Measurements from ENCODE around the gene CBFA2T3.

CBFA2T3 gene

DNA sequence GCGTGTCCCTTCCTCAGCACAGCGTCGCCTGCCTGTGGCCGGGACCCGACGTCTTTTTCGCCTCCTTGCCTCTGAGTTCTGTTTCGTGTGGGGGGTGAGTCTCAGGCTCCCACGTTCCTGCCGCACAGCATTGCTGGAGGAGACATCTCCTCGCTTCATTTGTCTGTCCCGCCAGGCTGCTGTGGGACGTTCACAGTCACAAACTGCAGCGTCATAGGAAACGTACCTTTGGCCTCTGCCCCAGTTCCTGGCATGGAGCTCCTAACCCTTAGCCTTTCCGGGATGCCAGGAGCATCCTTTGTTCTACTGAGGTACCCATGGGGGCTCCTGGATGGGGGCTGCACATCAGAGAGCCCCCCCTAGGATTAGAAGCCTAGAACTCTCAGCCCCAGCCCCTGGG, 18.2 kb upstream of the CBFA2T3 start:
- DNase-seq, result no peak

DNA sequence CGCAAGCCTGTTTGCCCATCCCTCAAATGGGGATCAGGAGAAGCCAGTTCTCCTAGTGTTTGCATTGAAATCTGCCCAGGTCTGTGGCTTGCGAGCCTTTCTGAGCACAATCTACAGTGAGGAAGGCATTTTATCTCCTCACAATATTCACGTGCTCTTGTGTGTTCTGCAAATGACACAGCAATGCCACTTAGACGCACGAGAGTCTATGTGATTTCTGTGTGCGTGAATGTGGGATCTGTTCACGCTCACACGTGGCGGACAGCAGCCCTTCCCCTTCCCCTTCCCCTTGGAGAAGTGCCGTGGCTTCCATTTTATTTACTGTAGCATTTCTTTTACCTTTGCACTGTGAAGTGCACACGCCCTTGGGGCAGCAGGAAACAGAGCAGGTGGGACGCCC, 17.7 kb upstream of the CBFA2T3 start:
- no peak for DNase-seq

DNA sequence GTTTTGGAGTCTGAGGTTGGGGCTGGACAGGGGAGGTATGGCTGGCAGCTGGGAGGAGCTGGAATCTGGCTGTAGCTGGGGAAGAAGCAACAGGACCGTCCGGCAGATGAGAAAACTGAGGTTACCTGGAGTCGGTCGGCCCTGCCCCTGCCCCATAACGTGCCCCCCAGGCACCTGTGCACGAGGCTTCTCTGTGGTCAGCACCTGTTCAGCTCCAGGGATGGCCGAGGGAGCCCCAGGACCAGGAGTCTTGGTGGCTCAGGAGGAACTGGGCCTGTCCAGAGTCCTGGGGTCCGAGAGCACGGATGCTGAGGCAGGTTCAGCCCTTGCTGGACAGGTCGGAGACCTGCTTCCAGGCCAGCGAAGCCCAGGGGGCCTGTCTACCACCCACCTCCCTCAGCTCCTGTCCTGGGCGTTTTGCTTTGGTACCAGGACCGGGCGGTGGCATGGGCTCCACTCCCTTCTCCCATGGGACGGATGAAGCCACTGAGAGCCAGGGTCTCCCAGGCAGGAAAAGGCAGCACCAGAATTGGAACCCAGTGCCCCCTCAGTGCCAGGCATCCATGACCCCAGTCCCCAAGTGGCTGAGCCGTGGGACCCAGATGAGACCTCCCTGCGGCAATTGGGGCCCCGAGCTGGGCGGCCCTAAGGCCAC, 17.1 kb upstream of the CBFA2T3 start:
- DNase-seq, result no peak

DNA sequence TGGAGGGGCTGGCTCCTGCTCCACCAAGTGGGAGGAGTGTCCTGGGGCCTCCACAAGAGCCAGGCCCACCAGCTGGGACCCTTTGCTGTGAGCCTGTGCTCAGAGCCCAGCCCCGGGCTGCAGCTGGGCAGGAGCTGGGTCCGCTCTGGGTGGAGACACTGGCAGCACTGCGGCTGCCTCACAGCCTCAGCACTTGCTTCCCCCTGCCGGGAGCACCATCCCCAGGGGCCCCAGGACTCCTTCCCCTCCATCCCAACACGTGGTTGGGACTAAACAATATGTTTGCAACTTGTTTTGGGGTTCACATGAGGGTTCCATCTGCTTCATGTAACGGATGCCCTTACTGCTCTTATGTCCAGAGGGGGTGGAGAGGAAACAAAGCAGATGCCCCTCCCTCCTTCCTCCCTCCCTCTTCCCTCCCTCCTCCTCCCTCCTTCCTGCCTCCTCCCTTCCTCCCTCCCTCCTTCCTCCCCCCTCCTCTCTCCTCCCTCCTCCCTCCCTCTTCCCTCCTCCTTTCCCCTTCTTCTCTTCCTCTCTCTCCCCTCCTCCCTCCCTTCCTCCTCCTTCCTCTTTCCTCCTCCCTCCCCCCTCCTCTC, 16.3 kb upstream of the CBFA2T3 start:
- DNase-seq, result no peak

DNA sequence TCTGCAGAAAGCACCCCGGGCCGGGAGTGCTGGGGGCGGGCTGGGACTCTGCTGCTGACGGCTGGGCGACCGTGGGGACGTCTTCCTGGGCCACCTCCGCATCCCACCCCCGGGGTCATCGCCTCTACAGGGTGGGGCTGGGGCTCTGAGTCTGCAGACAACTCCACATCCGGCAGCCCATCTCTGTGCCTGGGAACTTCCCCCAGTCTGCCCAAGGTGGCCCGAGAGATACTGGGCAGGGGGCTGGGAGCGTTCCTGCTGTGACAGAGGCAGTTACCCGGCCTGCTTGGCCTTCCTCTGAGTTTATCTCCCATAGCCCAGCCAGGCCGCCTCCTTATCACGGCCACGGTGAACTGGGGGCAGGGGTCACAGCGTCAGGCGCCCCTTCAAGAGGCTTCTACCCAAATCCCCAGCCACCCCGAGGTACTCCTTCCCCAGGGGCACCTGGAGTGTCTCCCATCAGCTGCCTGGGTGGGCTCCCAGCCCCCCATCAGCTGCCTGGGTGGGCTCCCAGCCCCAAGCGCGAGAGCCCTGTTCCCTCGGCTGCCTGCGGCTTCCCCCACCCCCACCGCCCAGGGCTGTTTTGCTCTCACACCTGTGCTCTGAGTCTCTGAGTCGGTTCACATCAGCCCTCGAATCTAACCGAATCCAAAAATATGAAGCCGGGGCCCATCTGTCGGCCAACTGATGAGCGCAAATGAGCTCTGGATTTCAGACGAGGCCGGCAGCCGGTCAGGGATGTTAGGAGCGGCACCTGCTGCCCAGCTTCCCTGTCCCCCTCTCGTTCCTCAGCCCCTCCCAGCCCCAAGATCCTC, 15.6 kb upstream of the CBFA2T3 start:
- DNase-seq, result no peak

GRCh38 chr16:88991813-88992350, 14.9 kb upstream of the CBFA2T3 start:
- DNase-seq, result no peak

DNA sequence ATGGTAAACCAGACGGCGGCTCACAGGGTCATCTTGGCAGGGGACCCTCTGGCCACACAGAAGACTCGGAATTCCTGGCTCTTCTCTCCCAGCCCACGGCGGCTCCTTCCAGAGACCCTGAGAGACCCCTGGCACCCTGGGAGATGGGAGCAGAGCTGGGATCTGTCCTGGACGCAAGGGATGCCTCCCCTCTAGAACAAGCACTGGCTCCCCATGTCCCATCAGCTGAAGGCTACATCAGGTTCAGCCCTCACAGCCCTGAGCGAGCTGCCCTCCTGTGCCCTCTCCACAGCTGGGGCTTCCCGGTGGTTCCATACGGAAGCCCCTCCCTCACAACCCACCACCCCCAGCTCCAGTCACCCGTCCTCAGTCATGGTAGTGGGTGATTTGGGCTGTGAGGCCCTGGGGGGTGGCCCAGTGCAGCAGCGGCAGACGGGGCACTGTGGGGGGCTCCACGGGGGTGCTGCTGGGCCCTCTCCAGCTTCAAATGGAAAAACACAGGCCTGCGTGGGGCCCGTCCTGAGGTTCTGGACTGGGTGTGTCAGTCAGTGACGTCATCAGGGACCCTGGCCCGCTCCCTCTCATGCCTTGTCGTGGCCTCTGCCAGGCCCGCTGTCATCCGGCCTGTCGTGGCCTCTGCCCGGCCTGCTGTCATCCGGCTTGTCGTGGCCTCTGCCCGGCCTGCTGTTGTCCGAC, 13.0 kb upstream of the CBFA2T3 start:
- DNase-seq, result no peak

GRCh38 chr16:88988980-88989811, 12.2 kb upstream of the CBFA2T3 start:
- no peak for DNase-seq

DNA sequence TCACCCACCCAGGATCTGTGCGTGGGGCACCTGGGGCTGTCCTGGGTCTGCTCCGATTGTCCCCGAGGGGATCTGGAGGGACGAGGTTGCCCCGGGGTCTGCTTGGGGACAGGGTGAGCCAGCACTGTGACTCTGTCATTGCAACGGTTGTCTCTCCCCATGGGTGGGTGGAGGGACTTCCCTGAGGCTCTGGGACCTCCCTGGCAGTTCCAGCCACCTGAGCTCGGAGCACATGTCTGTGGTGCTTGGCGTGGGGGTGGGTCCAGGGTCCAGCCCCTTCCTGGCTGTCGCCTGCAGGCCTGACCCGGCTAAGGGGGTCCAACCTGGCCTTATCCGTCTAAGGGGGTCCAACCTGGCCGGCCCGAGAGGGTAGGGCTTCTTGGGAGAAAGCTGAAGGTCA, 8.5 kb upstream of the CBFA2T3 start:
- no peak for DNase-seq

DNA sequence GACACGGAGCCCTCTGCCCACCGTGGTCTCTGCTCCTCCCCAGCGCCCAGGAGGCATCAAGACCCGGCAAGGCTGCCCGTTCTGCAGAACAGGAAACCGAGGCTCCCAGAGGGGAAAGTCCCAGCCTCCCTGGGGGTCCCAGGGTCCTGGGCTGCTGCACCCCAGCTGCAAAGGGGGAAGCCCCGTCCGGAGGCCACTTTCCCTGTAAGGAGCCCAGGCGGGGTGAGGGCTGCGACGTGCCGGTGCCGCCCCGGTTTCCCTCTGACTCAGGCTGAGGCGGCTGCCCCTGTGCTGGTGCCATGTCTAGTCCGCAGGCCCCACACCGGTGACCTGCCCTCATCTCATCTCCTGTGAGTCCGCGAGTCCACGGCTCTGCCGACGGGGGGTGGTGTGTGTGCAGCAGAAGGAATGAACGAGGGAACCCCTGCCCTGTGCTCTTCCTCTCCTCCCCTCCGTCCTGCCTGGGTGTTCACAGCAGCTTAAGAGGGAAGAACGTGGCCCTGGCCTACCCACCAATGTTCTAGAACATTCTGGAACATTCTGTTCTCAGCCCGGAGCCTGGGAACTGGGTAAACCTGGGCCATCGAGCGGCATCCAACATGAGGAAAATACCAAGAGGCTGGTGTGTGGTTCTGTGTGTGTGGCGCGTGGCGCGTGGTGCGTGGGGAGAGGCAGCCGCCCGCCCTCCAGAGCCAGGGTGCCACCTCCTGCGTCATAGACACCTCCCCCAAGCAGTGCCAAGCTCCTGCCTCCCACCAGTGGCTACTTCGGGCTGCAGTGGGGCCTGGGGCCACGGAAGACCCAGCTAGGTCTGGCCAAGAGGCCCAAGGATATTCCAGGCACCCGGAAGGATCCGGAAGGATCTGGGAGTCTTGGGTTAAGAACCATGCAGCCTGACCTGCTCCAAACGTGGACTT, 7.0 kb upstream of the CBFA2T3 start:
- no peak for DNase-seq

DNA sequence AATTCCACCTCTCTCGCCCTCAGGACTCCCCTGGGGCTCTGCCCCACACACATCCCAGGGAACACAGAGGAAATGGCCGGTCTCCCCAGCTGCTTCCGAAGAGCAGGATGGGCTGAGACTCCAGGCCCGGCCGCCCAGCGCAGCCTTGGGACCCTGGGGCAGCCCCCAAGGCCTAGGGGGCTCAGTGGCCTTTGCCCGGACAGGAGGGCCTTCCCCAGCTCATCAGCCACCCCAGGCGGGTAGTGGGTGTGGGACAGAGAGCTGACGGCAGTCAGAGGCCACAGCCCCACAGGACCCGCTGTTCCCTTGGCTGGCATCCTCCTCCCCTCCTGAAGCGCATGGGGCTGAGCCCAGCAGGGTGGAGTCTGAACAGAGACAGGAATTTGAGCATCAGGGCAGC, 6.2 kb upstream of the CBFA2T3 start:
- no peak for DNase-seq

- no peak for DNase-seq
These were observed 5.5 kb upstream of the CBFA2T3 start for GRCh38 chr16:88982286-88983084.

DNA sequence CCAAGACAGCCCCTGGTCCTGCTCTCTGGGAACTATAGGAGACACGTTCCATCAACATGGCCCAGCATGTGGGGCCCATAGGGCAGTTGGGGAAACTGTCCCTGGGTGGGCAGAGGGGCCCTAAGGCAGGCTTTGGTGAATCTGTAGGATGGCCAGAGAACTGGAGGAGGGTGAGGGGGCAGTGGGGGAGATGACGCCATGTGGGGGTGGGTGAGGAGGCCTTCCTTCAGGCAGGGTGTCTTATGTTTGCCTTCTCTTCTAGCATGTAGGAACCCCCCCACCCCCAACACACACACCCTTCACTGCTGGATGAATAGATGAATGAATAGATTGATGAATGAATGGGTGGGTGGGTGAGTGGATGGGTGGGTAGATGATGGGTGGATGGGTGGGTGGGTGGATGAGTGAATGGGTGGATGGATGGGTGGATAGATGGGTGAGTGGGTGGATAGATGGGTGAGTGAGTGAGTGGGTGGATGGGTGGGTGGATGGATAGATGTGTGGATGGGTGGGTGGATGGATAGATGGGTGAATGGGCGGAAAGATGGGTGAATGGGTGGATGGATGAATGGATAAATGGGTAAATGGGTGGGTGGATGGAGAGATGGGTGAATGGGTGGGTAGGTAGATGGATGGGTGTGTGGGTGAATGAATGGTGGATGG, 2.5 kb upstream of the CBFA2T3 start:
- no peak for DNase-seq

DNA sequence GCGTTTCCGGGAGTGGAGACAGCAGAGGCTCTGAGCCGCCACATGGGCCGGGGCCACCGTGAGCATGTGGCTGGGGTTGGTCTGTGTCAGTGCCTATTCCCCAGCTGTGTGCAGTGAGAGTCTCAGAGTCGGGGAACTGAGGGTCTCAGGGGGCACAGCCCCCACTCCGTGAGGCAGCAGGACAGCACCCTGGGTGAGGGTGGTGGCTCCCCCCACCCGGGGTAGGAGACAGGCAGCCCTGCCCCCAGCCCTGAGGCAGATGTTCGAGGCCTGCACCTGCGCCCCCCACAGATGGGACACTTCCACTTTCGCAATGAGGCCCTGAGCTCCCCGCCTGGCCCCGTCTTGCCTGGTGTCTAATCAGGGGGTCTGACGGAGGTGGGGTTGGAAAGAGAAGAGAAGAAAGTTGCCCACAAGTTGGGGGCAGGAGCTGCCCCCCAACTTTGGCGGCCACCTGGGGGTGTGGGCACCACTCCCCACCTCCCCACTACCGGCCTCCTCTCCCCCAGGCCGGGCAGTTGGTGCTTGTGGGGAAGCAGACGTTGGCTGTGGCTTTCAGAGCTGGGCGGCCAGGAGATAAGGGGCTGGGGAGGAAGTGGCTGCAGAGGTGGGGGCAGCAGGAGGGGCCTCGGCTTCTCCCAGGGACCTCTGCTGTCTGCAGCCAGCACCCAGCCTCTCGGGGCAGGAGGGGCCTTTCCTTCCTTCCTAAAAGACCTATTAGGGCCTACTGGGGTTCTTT, 1.8 kb upstream of the CBFA2T3 start:
- no peak for DNase-seq

- DNase-seq, result no peak
These were observed 1.0 kb upstream of the CBFA2T3 start for GRCh38 chr16:88977812-88978607.

- no peak for DNase-seq
These were observed 515 bp downstream of the CBFA2T3 start for GRCh38 chr16:88976366-88977017.

GRCh38 chr16:88975511-88976061, 1.4 kb downstream of the CBFA2T3 start:
- DNase-seq, result no peak

DNA sequence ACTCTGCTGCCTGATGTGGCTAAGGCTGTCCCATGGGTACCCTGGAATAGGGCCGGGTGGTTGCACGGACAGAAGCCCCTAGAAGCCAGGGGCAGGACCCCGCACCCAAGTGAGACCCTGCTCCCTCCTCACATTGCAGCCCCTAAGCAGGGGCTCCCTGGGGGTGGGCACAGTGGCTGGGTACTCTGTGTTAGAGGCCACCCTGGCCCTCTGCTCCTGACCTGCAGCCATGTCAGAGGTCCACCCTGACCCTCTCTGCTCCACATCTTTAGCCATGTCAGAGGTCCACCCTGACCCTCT, 2.1 kb downstream of the CBFA2T3 start:
- no peak for DNase-seq

Data from activated CD4-positive, alpha-beta T cell treated with anti-CD3 and anti-CD28 coated beads, Interleukin-2, amount 50 U/mL, for 4 hours (primary cell).